GF-D8 (cell line): ENCODE data around the gene RASL12.
"Not testable (repeated sequence)": the region's sequence is repeated elsewhere in the genome, so short reads cannot be mapped to it uniquely, and the experiment has no call there.

Experiments used
- DNase-seq: peaks from one replicate; lab custom pipeline; 2025; lab: John Stamatoyannopoulos, UW

The RASL12 gene

GRCh38 chr15:65055201-65055870, 12.5 kb downstream of the RASL12 start:
- DNase-seq = no peak

DNA sequence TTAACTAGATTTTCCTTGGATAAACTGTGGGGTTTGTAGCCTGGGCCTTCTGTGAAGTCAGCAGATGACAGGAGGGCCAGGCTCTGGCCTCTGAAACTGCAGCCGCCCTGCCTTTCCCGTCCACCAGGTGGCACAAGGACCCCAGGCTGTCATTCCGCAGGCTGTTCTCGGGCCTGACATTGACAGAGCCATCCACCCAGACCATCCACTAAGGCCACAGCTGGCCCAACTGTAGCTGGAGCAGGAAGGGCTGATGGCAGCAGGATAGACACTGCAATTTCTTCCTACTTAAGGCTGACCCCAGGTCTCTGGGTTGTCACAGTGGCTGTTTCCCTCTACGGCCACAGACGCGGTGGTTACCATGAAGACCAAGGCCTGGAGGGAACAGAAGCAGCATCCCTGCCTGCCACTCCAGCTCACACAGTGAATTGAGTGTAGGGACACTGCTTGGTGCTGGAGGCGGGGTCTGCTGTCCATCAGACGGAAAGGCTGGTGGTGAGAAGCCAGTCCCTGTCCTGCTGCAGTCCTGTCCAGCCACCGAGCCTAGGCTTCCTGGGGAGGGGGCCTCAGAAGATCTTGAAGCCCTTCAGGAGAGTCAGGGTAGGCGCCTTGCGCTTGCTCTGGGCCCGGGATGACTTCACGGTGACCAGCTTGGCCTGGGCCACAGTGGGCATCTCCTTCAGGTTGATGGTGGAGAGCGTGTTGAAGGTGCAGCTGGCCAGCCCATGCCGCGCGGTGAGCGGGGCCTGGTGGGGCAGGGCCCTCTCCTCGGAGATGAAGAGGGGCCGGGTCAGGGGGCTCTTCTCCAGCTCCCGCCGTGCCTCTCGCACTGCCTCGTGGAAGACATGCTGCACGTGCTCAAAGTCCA, 13.2 kb downstream of the RASL12 start:
- peak; percentile 9 for DNase-seq

DNA sequence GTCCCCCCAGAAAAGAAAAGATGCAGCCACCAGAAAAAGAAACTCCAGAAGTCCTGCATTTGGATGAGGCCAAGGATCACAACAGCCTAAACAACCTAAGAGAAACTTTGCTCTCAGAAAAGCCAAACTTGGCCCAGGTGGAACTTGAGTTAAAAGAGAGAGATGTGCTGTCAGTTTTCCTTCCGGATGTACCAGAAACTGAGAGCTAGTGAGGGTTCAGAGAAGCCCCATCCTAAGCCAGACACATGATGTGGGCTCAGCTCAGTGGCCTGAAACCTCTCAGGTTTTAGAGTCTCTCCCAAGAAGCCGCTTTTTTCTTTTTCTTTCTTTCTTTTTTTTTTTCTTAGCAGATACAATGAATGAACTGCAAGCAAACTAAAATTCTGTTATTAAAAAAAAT, 14.8 kb downstream of the RASL12 start:
- no peak for DNase-seq

GRCh38 chr15:65051266-65051665, 16.5 kb downstream of the RASL12 start:
- DNase-seq = no peak

DNA sequence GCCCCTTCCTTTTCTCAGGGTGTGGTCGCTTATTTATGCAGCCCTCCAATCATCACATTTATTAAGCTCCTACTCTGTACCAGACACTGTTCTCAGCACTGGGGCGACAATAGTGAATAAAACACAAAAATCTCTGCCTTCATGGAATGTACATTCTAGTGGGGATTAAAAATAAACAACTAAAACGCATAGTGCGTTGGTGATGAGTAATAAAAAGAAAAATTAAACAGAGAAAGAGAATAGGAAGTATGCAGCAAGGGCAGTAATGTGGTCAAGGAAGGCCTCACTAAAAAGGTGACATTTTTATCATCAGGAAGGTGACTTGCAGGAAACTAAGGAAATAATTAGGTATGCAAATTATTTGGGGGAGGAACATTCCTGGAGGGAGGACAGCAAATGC, 17.5 kb downstream of the RASL12 start:
- no peak for DNase-seq

- DNase-seq = no peak
Observed at GRCh38 chr15:65049418-65049840, 18.4 kb downstream of the RASL12 start.

GRCh38 chr15:65048241-65048640, 19.6 kb downstream of the RASL12 start:
- no peak for DNase-seq

- DNase-seq = no peak
Observed at GRCh38 chr15:65044724-65045481, 22.9 kb downstream of the RASL12 start, which contains the start of gene SLC51B. TSS of gene SLC51B (plus strand) at chr15:65045387. CDS start at chr15:65050005, 4,618 bp downstream.

GRCh38 chr15:65044218-65044617, 23.6 kb downstream of the RASL12 start:
- not testable (repeated sequence) for DNase-seq

GRCh38 chr15:65042776-65043327, 24.9 kb downstream of the RASL12 start:
- DNase-seq = no peak

DNA sequence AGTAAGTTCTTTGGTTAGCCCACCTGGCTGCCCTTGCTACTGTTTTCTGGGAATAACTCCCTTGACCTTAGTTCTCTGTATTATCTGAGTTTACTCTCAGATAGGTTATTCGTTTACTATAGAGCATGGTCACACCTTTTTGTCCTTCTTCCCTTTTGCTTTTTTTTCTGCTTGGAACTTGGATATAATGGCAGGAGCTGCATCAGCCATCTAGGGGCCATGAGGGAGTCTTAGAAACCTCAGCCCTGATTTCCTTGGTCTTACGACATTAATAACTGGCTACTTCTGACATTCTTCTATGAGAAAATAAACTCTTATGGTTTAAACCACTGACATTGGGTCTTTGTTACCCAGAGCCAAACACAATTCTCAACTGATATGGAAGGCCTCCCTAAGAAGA, 26.0 kb downstream of the RASL12 start:
- no peak for DNase-seq

DNA sequence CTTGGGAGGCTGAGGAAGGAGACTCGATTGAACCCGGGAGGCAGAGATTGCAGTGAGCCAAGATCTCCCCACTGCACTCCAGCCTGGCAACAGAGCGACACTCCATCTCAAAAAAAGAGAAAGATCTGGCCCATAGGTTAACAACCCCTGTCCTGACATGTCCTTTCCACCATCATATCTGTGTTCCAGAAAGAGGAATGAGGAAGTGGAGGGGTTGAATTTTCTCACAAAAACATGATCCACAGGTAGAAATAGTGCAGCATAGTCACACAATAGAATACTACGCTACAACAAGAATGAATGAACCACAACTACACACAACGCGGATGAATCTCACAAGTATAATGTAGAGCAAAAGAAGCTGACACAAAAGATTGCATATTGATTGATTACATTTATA, 27.3 kb downstream of the RASL12 start:
- no peak for DNase-seq

DNA sequence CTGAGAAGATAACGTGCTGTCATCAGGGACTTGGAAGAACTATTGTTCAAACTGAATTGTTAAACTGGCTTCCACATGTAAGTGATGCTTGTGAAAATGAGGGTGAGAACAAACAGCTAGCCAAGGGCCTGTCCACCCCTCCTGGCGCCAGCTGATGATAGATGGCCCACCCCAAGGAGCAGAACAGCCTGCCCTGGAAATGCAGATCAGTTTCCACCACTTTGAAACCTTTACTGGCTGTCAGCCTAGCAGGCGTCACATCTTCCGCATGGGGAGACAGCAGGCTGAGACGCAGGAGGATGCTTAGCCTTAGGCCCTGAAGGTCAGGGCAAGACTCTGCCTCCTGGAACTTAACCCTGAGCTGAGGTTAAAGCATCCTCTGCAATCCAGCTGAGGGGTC, 29.0 kb downstream of the RASL12 start:
- DNase-seq = no peak

GRCh38 chr15:65038428-65038827, 29.4 kb downstream of the RASL12 start:
- no peak for DNase-seq

- no peak for DNase-seq
Observed at GRCh38 chr15:65037309-65037708, 30.5 kb downstream of the RASL12 start.

DNA sequence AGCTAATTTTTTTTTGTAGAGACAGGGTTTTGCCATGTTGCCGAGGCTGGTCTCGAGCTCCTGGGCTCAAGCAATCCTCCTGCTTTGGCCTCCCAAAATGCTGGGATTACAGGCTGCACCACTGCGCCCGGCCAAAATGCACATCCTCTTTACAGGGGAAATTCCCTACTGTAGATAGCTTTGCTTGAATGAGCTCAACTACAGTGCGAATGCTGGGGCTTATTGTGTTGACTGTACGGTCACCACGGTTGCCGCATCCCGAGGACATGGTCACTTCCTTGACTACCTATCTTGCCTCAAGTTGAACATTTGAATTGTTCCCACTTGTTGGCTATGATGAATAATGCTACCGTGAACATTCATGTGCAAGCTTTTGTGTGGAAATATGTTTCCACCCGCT, 33.1 kb downstream of the RASL12 start:
- no peak for DNase-seq

- no peak for DNase-seq
Observed at GRCh38 chr15:65033659-65034269, 34.0 kb downstream of the RASL12 start.

GRCh38 chr15:65032801-65033537, 34.8 kb downstream of the RASL12 start:
- DNase-seq = no peak

GRCh38 chr15:65029736-65030208, 38.0 kb downstream of the RASL12 start:
- DNase-seq = no peak

DNA sequence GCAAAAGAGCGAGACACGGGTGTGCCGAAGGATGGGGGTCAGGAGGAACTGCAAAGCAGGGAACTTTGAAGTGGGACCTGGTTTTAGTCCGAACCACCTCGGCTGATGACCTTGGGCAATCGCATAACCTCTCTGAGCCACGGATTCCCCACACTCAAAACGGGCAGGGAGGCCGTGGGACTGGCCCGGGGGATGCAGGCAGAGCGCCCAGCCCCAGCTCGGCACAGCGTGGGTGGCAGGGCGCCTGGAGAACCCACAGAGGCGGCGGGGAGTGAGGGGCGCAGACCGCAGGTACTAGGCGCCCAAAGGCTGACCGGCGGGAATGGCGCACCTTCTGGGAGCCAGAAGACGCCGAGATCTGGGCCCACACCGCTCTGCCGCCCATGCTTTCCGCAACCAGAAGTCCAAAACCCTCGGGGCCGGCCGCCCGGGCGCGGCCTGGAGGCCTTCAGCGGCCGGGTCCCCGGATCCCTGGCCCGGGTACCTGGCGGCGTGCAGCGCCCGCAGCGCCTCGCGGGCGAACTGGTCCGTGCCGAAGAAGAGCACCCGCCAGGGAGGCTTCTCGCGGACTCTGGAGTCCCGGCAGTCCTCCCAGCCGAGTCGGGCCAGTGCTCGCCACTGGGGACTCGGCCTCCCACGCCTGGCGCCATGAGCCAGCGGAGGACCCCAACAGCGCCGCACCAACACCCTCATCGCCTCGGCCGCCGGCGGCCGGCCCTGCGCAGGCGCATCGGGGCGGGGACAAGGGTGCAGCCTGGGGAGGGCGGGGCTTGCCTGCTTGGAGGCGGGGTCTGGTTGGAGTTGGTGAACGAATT, 38.7 kb downstream of the RASL12 start, which contains the start of gene MTFMT:
Gene MTFMT, minus strand, starts transcription at position 719 of the 815 bp plus-strand sequence. Its CDS starts 26 bp downstream, at position 693.
- DNase-seq = peak; percentile 18
